Endothelial cell (in vitro differentiated cells): ENCODE measurements around the gene SLC9A9. TPM values are rescaled to one million over a fixed set of nuclear protein-coding genes. Genes with fewer than 3 reads are reported as not detected.
"Not testable (repeated sequence)": the region's sequence is repeated elsewhere in the genome, so short reads cannot be mapped to it uniquely, and the experiment has no call there.

Experiments
- DNase-seq: peaks from one replicate; pipeline ENCODE4 v3.0.0; 2021; ENCODE audit warnings: low spot score
- H3K27ac Mint-ChIP-seq: one replicate; pipeline ENCODE4 v1.8.0; 2021; ENCODE audit warnings: mixed read lengths, inconsistent platforms; ENCODE audit not compliant: unreplicated experiment
- H3K27me3 Mint-ChIP-seq: one replicate; pipeline ENCODE4 v1.8.0; 2021; ENCODE audit warnings: mild to moderate bottlenecking, moderate library complexity, mixed read lengths, inconsistent platforms; ENCODE audit not compliant: unreplicated experiment
- H3K36me3 Mint-ChIP-seq: one replicate; pipeline ENCODE4 v1.8.0; 2021; ENCODE audit warnings: mild to moderate bottlenecking, low read depth, mixed read lengths, inconsistent platforms; ENCODE audit not compliant: unreplicated experiment
- H3K4me1 Mint-ChIP-seq: one replicate; pipeline ENCODE4 v1.8.0; 2021; ENCODE audit warnings: mild to moderate bottlenecking, mixed read lengths, inconsistent platforms; ENCODE audit not compliant: unreplicated experiment
- H3K4me3 Mint-ChIP-seq: one replicate; pipeline ENCODE4 v1.8.0; 2021; ENCODE audit warnings: mild to moderate bottlenecking, mixed read lengths, inconsistent platforms; ENCODE audit not compliant: unreplicated experiment
- H3K9me3 Mint-ChIP-seq: one replicate; pipeline ENCODE4 v1.8.0; 2021; ENCODE audit warnings: mixed read lengths, inconsistent platforms; ENCODE audit not compliant: unreplicated experiment
- CTCF ChIP-seq: fragments of 200-600 bp; sonication (generic); IDR thresholded peaks from one replicate; pipeline ENCODE4 v1.5.0; 2021; ENCODE audit warnings: antibody characterized with exemption; ENCODE audit not compliant: unreplicated experiment
- total RNA-seq: library from RNA; stranded (reverse); fragmentation: NEBNext Ultra II Directional; extraction: Animal tissue kit (Norgen Biotek cat#: 25700); gene quantifications from one replicate; pipeline ENCODE4 v1.2.1, GENCODE V29; 2021; ENCODE audit not compliant: unreplicated experiment

The SLC9A9 gene
- total RNA-seq, 1 donor from 2014 or later, result 7.9 TPM

GRCh38 chr3:143525408-143525807, 322.9 kb downstream of the SLC9A9 start:
- H3K4me3 Mint-ChIP-seq, result no peak overlapping the region
- H3K4me1 Mint-ChIP-seq, result no peaks in the 10 kb centered on the region
- H3K36me3 Mint-ChIP-seq, result no peaks in the 10 kb centered on the region
- DNase-seq, result no peak
- no peaks in the 10 kb centered on the region for H3K9me3 Mint-ChIP-seq
- no peak overlapping the region for H3K27ac Mint-ChIP-seq
- no peak for TF ChIP-seq CTCF
- H3K27me3 Mint-ChIP-seq, result no peaks in the 10 kb centered on the region

GRCh38 chr3:143521803-143522202, 326.5 kb downstream of the SLC9A9 start:
- TF ChIP-seq CTCF, result no peak
- Mint-ChIP-seq H3K36me3 (no peaks in the 10 kb centered on the region), H3K4me1 (no peaks in the 10 kb centered on the region), H3K4me3 (no peak overlapping the region), H3K27me3 (peaks cover 1% of the 10 kb centered on the region), H3K9me3 (no peaks in the 10 kb centered on the region), H3K27ac (no peak overlapping the region)
- no peak for DNase-seq

GRCh38 chr3:143517131-143517530, 331.1 kb downstream of the SLC9A9 start:
- not testable (repeated sequence) for H3K27me3 Mint-ChIP-seq, H3K27ac Mint-ChIP-seq, H3K36me3 Mint-ChIP-seq, H3K9me3 Mint-ChIP-seq, DNase-seq, H3K4me1 Mint-ChIP-seq, H3K4me3 Mint-ChIP-seq

- no peak for DNase-seq
- no peaks in the 10 kb centered on the region for H3K9me3 Mint-ChIP-seq
- H3K27me3 Mint-ChIP-seq, result peaks cover 1% of the 10 kb centered on the region
- no peak overlapping the region for H3K27ac Mint-ChIP-seq
- no peak for TF ChIP-seq CTCF
- no peak overlapping the region for H3K4me3 Mint-ChIP-seq
- no peaks in the 10 kb centered on the region for H3K4me1 Mint-ChIP-seq
- H3K36me3 Mint-ChIP-seq, result no peaks in the 10 kb centered on the region
These were observed 333.4 kb downstream of the SLC9A9 start for GRCh38 chr3:143514874-143515273.

- Mint-ChIP-seq H3K4me1 (no peaks in the 10 kb centered on the region), H3K9me3 (no peaks in the 10 kb centered on the region), H3K36me3 (no peaks in the 10 kb centered on the region)
These were observed 334.2 kb downstream of the SLC9A9 start for GRCh38 chr3:143514109-143514508.

More at GRCh38 chr3:143514109-143514508, 334.2 kb downstream of the SLC9A9 start:
- no peak for TF ChIP-seq CTCF
- Mint-ChIP-seq H3K27me3 (peaks cover 1% of the 10 kb centered on the region), H3K27ac (no peak overlapping the region), H3K4me3 (no peak overlapping the region)
- no peak for DNase-seq
